Aortic smooth muscle cell (primary cell): ENCODE results near the gene CCDC122. TPM values are rescaled to one million over a fixed set of nuclear protein-coding genes. Genes with fewer than 3 reads are reported as not detected.

Experiments used
- total RNA-seq: library from RNA; depleted of rRNA; stranded (reverse); fragments of >200 nt; gene quantifications from 2 replicates; pipeline ENCODE4 v1.2.3, GENCODE V29; 2014

Gene CCDC122
- 2.4 and 4.5 TPM in 2 replicates for total RNA-seq

DNA sequence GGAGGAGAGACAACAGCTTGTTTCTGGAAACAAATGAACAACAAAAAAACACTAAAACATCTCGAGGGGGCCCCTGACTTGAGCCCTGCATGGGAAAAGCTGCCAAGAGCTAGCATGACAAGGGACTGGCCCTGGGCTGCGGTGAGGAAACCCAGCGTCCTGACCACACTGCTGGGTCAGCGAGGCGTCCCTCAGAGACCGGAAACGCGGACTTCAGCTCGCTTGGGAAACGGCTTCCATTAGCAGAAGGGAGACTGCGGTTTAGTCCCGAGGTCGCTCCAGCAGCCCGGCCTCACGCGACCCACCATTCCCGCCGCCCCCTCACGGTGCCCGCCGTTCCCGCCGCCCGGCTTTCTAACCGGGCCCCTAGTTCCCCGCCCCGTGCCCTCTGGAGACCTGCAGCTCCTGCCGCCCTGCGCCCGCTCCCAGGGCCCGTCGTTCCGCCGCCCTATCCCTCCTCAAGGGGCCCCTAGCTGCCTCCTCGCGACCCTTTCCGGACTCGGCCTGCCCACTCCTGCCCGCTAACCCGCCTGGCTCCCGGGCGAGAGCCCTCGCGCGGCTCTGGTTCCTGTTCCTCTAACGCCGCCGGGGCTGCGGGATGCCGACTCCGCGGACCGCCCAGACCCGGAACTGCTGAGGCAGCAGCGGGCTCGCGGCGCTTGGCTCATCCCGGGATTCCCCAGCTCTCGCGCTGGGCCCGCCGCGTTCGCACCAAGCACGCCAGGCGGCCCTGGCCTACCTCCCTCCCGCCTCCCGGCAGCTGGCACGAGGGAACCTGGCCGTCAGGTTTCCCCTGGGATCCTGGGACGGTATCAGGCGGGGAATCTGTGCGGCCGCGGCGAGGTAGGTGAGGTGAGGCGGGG, at the start of gene CCDC122:
TSS of gene CCDC122 (minus strand) at position 849 of the 863 bp plus-strand sequence. CDS start 10,364 bp downstream, outside the sequence.

GRCh38 chr13:43879755-43880181, 228 bp upstream of the CCDC122 start, which contains the start of gene LACC1:
TSS of gene LACC1 (plus strand) at chr13:43879904. CDS start at chr13:43880986, 1,082 bp downstream.

DNA sequence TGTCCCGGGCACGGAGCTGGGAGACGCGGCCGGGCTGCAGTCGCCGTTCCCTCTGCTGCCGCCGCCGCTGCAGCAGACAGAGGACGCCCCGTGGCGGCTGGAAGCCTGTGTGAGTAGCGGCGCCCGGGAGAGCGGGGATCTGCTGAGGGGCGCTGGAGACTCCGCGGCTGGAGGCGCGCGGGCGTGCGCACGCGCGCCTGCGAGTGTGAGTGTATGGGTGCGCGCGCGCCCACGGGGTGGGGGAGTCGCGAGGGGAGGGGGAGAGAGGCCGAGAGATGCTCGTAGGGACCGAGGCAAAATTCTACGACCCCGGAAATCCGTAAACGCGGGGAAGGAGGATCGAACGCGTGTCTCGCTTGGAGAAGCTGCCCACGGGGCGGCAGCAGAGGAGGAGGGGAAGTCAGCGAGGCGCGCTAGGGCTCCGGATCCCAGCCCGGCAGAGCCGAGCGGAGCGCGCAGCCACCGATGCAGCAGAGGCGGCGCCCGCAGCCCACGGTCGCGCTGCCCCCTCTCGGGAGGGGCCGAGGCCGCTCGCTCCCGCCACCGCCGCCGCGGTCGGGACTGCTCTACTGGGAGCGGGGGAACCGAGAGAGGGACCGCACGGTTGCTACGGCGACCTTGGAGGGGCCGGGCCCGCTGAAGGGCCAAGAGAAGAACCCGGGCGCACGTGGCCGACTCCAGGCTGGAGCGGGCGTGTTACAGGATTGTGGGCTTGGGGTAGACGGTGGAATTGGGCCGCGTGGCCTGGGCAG, 92.6 kb downstream of the CCDC122 start, which contains the start of gene ENOX1:
TSS of gene ENOX1 (minus strand) at position 207 of the 752 bp plus-strand sequence.

Other genes starting within 250 kb of the CCDC122 start
- gene ENOX1, start 92.8 kb downstream of the CCDC122 start, total RNA-seq: 0.40 and 1.2 TPM in 2 replicates
- 6.3 and 6.5 TPM in 2 replicates for gene LACC1, start 164 bp upstream of the CCDC122 start, total RNA-seq